ENCODE data around the gene RAB9B. TPM values are rescaled to one million over a fixed set of nuclear protein-coding genes. Genes with fewer than 3 reads are reported as not detected.

Gene RAB9B
- total RNA-seq (2021) (0.22 to 0.44 TPM (median 0.25 TPM) in 3 replicates), Bru-seq, nascent RNA (percentile 38 among the genes with signal in this experiment)
- long read RNA-seq, experiment 1, partial matches to known transcripts: 0 of 1 reads
- long read RNA-seq, experiment 1, other reads (novel, unspliced or antisense): 1 of 1 reads
- long read RNA-seq, experiment 2: 0 reads
- long read RNA-seq, experiment 3, partial matches to known transcripts: 0 of 2 reads
- long read RNA-seq, experiment 3, other reads (novel, unspliced or antisense): 2 of 2 reads

- H3K27ac Mint-ChIP-seq: no peak within 1 kb of the TSS
- H3K4me3 Mint-ChIP-seq: peak within 1 kb of the TSS; percentile 76
- 0 out of 2 replicates have a peak, but pooled peaks have one; percentile 20 for TF ChIP-seq SP1 (CRISPR knock-in tag; conservative IDR thresholded peaks at IDR 0.05)
- TF ChIP-seq, protein P1, sequence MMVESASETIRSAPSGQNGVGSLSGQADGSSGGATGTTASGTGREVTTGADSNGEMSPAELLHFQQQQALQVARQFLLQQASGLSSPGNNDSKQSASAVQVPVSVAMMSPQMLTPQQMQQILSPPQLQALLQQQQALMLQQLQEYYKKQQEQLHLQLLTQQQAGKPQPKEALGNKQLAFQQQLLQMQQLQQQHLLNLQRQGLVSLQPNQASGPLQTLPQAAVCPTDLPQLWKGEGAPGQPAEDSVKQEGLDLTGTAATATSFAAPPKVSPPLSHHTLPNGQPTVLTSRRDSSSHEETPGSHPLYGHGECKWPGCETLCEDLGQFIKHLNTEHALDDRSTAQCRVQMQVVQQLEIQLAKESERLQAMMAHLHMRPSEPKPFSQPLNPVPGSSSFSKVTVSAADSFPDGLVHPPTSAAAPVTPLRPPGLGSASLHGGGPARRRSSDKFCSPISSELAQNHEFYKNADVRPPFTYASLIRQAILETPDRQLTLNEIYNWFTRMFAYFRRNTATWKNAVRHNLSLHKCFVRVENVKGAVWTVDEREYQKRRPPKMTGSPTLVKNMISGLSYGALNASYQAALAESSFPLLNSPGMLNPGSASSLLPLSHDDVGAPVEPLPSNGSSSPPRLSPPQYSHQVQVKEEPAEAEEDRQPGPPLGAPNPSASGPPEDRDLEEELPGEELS (CRISPR knock-in tag; IDR thresholded peaks at IDR 0.05): no peak
- TF ChIP-seq GABPB1 (CRISPR knock-in tag; IDR thresholded peaks at IDR 0.05): no peak
- TF ChIP-seq STAT6 (CRISPR knock-in tag; conservative IDR thresholded peaks at IDR 0.05; ENCODE audit: low read depth): no peak
- TF ChIP-seq ERG (CRISPR knock-in tag; IDR thresholded peaks at IDR 0.05): no peak
- TF ChIP-seq FOXP1 (CRISPR knock-in tag; IDR thresholded peaks at IDR 0.05; ENCODE audit: borderline replicate concordance): 0 out of 2 replicates have a peak, but pooled peaks have one; percentile 22
- peak; percentile 96 for ATAC-seq
- H3K36me3 Mint-ChIP-seq: no peaks in the 10 kb centered on the region
- POLR2A ChIA-PET: interaction anchor here (0.6 to 1.1 kb wide), 2 partner anchors 236 to 329 kb away, joined by 3 to 4 read pairs; no protein-coding TSS in a partner anchor
- CTCF ChIA-PET: interaction anchor here (1.1 to 2.1 kb wide), 4 partner anchors 13 to 299 kb away, joined by 4 to 20 read pairs (median 6); no protein-coding TSS in a partner anchor
- DNase-seq (ENCODE audit: low spot score): peak; percentile 75
- no peaks in the 10 kb centered on the region for H3K9me3 Mint-ChIP-seq
- peaks cover 72% of the 10 kb centered on the region for H3K27me3 Mint-ChIP-seq (ENCODE audit: low read depth)
- H3K4me1 Mint-ChIP-seq: peaks cover 6% of the 10 kb centered on the region
Observed at GRCh38 chrX:103831803-103832544, at the start of gene RAB9B. RAB9B (minus strand) TSS chrX:103832257; CDS start chrX:103825784, 6,473 bp downstream.

DNA sequence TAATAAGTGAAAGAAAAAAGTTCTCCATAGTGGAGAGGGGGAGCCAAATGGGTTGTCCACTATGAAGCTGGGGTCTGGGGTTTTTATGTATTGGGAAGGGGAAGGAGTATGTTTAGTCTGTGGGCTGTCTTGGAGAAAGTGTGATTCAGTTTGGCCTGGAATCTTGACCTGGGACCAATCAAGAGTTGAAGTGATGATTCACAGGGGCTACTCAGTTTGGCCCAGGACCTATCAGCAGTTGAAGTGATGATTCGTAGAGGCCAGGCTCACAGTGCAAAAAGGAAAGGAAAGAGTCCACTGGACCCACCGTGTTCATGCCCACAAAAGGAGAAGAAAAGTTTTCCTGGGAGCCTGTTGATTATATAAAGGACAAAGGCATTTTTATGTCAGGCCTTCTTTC, 47.3 kb upstream of the RAB9B start:
- ChIA-PET CTCF (no interaction called here), POLR2A (no interaction called here)
- TF ChIP-seq, protein P2, sequence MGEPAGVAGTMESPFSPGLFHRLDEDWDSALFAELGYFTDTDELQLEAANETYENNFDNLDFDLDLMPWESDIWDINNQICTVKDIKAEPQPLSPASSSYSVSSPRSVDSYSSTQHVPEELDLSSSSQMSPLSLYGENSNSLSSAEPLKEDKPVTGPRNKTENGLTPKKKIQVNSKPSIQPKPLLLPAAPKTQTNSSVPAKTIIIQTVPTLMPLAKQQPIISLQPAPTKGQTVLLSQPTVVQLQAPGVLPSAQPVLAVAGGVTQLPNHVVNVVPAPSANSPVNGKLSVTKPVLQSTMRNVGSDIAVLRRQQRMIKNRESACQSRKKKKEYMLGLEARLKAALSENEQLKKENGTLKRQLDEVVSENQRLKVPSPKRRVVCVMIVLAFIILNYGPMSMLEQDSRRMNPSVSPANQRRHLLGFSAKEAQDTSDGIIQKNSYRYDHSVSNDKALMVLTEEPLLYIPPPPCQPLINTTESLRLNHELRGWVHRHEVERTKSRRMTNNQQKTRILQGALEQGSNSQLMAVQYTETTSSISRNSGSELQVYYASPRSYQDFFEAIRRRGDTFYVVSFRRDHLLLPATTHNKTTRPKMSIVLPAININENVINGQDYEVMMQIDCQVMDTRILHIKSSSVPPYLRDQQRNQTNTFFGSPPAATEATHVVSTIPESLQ (CRISPR knock-in tag; IDR thresholded peaks at IDR 0.05): no peak
- TF ChIP-seq JUN (CRISPR knock-in tag; IDR thresholded peaks at IDR 0.05) (no peak), GABPB1 (CRISPR knock-in tag; IDR thresholded peaks at IDR 0.05) (no peak), STAT6 (CRISPR knock-in tag; conservative IDR thresholded peaks at IDR 0.05; ENCODE audit: low read depth) (no peak), ZNF219 (CRISPR knock-in tag; IDR thresholded peaks at IDR 0.05; ENCODE audit: borderline replicate concordance) (no peak), IRF2 (CRISPR knock-in tag; IDR thresholded peaks at IDR 0.05; ENCODE audit: borderline replicate concordance, low read depth) (no peak), ELF4 (CRISPR knock-in tag; IDR thresholded peaks at IDR 0.05; ENCODE audit: low read depth) (no peak)
- TF ChIP-seq, protein P3, sequence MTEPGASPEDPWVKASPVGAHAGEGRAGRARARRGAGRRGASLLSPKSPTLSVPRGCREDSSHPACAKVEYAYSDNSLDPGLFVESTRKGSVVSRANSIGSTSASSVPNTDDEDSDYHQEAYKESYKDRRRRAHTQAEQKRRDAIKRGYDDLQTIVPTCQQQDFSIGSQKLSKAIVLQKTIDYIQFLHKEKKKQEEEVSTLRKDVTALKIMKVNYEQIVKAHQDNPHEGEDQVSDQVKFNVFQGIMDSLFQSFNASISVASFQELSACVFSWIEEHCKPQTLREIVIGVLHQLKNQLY (CRISPR knock-in tag; IDR thresholded peaks at IDR 0.05): no peak
- TF ChIP-seq, protein P4, sequence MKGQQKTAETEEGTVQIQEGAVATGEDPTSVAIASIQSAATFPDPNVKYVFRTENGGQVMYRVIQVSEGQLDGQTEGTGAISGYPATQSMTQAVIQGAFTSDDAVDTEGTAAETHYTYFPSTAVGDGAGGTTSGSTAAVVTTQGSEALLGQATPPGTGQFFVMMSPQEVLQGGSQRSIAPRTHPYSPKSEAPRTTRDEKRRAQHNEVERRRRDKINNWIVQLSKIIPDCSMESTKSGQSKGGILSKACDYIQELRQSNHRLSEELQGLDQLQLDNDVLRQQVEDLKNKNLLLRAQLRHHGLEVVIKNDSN (CRISPR knock-in tag; IDR thresholded peaks at IDR 0.05): no peak
- TF ChIP-seq, protein P1 (CRISPR knock-in tag; IDR thresholded peaks at IDR 0.05): no peak
- TF ChIP-seq, protein P5, sequence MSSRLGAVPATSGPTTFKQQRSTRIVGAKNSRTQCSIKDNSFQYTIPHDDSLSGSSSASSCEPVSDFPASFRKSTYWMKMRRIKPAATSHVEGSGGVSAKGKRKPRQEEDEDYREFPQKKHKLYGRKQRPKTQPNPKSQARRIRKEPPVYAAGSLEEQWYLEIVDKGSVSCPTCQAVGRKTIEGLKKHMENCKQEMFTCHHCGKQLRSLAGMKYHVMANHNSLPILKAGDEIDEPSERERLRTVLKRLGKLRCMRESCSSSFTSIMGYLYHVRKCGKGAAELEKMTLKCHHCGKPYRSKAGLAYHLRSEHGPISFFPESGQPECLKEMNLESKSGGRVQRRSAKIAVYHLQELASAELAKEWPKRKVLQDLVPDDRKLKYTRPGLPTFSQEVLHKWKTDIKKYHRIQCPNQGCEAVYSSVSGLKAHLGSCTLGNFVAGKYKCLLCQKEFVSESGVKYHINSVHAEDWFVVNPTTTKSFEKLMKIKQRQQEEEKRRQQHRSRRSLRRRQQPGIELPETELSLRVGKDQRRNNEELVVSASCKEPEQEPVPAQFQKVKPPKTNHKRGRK (CRISPR knock-in tag; IDR thresholded peaks at IDR 0.05; ENCODE audit: borderline replicate concordance): no peak
- no peaks in the 10 kb centered on the region for H3K9me3 Mint-ChIP-seq
- DNase-seq (ENCODE audit: low spot score) (no peak), ATAC-seq (no peak)
- H3K36me3 Mint-ChIP-seq: no peaks in the 10 kb centered on the region
- no peak overlapping the region for H3K4me3 Mint-ChIP-seq
- H3K27me3 Mint-ChIP-seq (ENCODE audit: low read depth): no peaks in the 10 kb centered on the region
- no peaks in the 10 kb centered on the region for H3K4me1 Mint-ChIP-seq
- H3K27ac Mint-ChIP-seq: no peak overlapping the region

Data from WTC11 (cell line).